KOPT-K1 (cell line): ENCODE measurements around the gene MYL4.

Source experiments
- H3K27ac ChIP-seq: fragments of 200-600 bp; sonication (generic); 2 replicates; pipeline ENCODE4 v1.5.1; 2016; ENCODE audit warnings: antibody characterized with exemption, mild to moderate bottlenecking, low read depth, low read length; ENCODE audit not compliant: poor library complexity, severe bottlenecking
- H3K36me3 ChIP-seq: fragments of 200-600 bp; sonication (generic); 2 replicates; pipeline ENCODE4 v1.5.1; 2017; ENCODE audit warnings: antibody characterized with exemption, mild to moderate bottlenecking, low read length, moderate library complexity; ENCODE audit not compliant: insufficient read depth
- H3K9me3 ChIP-seq: fragments of 200-600 bp; sonication (generic); 2 replicates; pipeline ENCODE4 v1.5.1; 2017; ENCODE audit warnings: antibody characterized with exemption, low read length, mild to moderate bottlenecking; ENCODE audit not compliant: insufficient read depth, poor library complexity, severe bottlenecking

Gene MYL4

GRCh38 chr17:47239619-47239966 is 30.4 kb downstream of the MYL4 start:
- Histone ChIP-seq H3K36me3 (no peaks in the 10 kb centered on the region), H3K27ac (no peak overlapping the region), H3K9me3 (peaks cover 18% of the 10 kb centered on the region)

GRCh38 chr17:47239967-47240651 is 31.0 kb downstream of the MYL4 start:
- Histone ChIP-seq H3K36me3 (no peaks in the 10 kb centered on the region), H3K9me3 (peaks cover 18% of the 10 kb centered on the region), H3K27ac (no peak overlapping the region)

DNA sequence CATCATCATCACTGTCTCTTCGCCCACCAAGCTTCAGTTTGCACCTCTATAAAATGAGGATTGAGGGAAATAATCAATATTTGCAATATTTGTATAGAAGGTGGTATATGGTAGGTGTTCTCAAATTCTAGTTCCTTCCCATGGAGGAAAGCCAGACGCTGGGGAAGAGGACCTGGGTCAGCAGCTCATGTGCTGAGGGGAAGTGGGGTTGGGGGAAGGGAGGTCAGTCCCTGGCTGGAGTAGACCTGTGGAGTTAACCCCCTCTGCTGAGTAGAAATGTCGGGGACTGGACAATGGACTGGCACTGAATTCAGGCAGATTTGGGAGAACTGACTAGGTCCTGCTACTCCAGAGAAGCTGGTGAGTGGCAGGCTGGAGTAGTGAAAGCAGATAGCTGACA is 31.7 kb downstream of the MYL4 start:
- H3K27ac ChIP-seq = no peak overlapping the region
- H3K36me3 ChIP-seq = no peaks in the 10 kb centered on the region
- peaks cover 18% of the 10 kb centered on the region for H3K9me3 ChIP-seq

DNA sequence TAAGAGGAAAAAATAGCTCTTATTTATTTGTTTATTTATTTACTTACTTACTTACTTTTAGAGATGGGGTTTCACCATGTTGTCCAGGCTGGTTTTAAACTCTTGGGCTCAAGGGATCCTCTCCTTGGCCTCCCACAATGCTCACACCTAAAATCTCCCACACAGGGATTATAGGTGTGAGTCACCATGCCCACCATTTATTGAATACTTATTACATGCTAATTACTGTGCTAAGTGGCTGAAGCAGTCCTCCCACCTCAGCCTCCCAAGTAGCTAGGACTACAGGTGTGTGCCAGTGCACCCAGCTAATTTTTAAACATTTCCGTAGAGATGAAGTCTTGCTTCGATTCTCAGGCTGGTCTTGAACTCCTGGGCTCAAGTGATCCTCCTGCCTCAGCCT is 33.5 kb downstream of the MYL4 start:
- Histone ChIP-seq H3K9me3 (peaks cover 5% of the 10 kb centered on the region), H3K27ac (no peak overlapping the region), H3K36me3 (no peaks in the 10 kb centered on the region)

- H3K27ac ChIP-seq = no peak overlapping the region
- H3K9me3 ChIP-seq = no peaks in the 10 kb centered on the region
- no peaks in the 10 kb centered on the region for H3K36me3 ChIP-seq
Measured at GRCh38 chr17:47243737-47244598, 34.8 kb downstream of the MYL4 start.

DNA sequence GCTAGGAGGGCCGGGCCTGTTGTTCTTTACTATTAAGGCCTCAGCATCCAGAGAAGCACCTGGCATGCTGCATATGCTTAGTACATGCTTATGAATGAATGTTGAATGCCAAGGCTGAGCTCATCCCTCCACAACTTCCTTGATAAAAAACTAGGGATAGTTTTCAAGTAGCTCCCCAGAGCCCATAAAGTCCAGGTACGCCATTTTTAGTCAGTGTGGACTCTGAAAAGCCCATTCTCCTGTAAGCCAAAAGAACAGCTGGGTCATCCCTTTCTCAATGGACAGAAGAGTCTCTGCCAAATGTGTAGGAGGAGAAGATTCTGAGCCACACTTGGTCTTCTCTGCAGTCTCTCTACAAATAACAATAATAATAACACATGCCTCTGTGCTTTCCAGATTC is 35.5 kb downstream of the MYL4 start:
- no peak overlapping the region for H3K27ac ChIP-seq
- no peaks in the 10 kb centered on the region for H3K36me3 ChIP-seq
- H3K9me3 ChIP-seq = no peaks in the 10 kb centered on the region

DNA sequence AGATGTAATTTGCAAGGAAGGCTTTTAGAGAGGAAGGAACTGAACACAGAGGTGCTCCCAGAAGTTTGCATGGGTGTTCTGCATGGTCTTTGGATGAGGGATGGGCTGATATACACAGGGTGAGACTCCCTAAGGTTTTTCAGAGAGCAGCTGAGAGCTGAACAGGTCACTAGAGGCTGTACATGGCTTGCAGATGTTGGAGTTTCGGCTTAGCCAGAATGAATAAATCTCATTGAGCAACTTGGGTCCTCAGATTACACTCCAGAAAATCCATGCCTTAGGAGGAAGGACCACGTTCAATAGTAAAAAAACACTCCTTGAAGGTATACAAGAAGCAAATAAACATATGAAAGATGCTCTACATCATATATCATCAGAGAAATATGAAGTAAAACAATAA is 37.0 kb downstream of the MYL4 start:
- Histone ChIP-seq H3K27ac (no peak overlapping the region), H3K9me3 (no peaks in the 10 kb centered on the region), H3K36me3 (no peaks in the 10 kb centered on the region)

DNA sequence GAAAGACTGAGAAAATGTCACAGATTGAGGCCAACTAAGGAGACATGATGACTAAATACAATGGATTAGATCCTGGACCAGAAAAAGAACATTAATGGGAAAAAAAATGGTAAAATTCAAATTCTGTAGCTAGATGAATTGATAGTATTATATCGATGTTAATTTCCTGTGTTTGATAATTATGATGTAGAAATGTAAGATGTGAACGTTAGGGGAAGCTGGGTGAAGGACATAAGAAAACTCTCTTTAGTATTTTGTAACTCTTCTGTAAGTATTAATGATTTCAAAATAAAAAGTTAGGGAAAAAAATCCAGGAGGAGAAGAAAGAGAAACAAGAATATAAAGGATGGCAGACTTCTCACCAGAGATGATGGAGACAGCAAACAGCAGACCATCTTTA is 41.7 kb downstream of the MYL4 start:
- Histone ChIP-seq H3K9me3 (no peaks in the 10 kb centered on the region), H3K36me3 (no peaks in the 10 kb centered on the region), H3K27ac (no peak overlapping the region)

- H3K27ac ChIP-seq = no peak overlapping the region
- H3K36me3 ChIP-seq = no peaks in the 10 kb centered on the region
Measured at GRCh38 chr17:47251421-47251940, 42.3 kb downstream of the MYL4 start.

GRCh38 chr17:47252209-47252608 is 43.1 kb downstream of the MYL4 start:
- no peaks in the 10 kb centered on the region for H3K36me3 ChIP-seq
- no peak overlapping the region for H3K27ac ChIP-seq
- no peaks in the 10 kb centered on the region for H3K9me3 ChIP-seq

More at GRCh38 chr17:47251421-47251940, 42.3 kb downstream of the MYL4 start:
- no peaks in the 10 kb centered on the region for H3K9me3 ChIP-seq

DNA sequence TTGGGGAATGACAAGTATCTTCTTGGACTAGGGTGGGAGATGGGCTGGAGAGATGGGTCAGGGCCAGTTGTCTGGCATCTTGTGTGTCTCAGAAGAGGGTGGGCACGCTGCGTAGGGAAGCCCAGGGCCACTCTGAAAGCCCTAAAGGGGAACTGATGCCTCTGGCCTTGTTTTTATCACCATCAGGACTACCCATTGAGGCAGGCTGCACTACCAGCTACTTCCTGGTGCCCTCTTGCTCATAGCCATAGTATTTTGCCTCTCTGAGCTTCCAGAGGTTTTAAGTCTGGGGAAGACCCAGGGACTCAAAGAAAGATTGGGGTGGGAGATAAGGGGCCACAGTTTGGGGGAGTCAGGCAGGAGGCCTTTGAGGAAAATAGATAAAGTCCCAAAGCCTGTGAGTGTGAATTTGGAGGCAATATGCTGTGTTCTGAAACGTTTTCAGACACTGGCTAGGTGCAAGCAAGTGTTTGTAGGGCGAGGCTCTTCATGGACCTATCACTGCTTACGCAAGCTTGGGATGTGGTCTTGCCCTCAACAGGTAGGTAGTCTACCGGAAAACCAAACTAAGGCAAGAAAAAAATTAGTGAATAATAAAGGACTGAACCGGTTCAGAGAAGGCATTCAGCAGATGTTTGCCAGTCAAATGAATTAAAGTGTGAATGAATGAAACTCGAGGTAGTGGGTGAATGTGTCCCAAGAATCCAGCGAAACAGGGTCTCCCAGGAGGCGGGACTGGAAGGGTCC is 43.8 kb downstream of the MYL4 start:
- Histone ChIP-seq H3K27ac (no peak overlapping the region), H3K9me3 (no peaks in the 10 kb centered on the region), H3K36me3 (no peaks in the 10 kb centered on the region)

GRCh38 chr17:47253541-47254402 is 44.6 kb downstream of the MYL4 start, which contains the start of gene ITGB3:
Gene ITGB3 (plus strand): TSS chr17:47253827. CDS start chr17:47253862, 35 bp downstream.
- H3K27ac ChIP-seq = no peak within 1 kb of the TSS
- H3K36me3 ChIP-seq = no peaks in the 10 kb centered on the region
- no peaks in the 10 kb centered on the region for H3K9me3 ChIP-seq

DNA sequence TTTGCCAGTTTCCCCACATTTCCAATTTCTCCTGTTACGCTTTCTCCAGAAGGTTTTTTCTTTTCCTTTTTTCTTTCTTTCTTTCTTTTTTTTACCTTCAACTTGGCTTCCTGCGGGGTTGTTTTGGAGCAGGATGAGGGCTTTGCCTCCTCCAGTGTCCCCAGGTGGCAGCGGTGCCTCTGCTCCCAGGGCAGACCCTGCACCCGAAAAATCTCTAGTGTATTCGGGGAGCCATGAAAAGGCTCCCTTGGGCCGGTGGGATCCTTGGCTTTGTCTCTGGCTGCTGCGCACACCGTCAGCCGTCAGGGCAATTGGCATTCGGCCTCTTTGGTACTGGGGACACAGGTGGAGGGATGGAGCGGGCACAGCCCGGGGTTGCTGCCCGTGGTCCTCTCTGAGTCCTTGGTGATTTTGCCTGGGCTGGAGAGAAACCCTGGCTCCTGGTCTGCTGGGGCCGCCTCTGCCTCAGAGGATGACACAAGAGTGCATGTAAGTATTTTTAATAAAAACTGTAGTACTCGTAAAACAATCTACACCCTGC is 45.3 kb downstream of the MYL4 start:
- no peaks in the 10 kb centered on the region for H3K36me3 ChIP-seq
- no peak overlapping the region for H3K27ac ChIP-seq

GRCh38 chr17:47257651-47258339 is 48.6 kb downstream of the MYL4 start:
- H3K27ac ChIP-seq = no peak overlapping the region
- no peaks in the 10 kb centered on the region for H3K36me3 ChIP-seq
- H3K9me3 ChIP-seq = no peaks in the 10 kb centered on the region

More for the DNA sequence above, 45.3 kb downstream of the MYL4 start:
- no peaks in the 10 kb centered on the region for H3K9me3 ChIP-seq
